ENCODE measurements around the gene IL21.
"Not testable (repeated sequence)": the region's sequence is repeated elsewhere in the genome, so short reads cannot be mapped to it uniquely, and the experiment has no call there.

The IL21 gene

GRCh38 chr4:122583906-122584305 lies 37.0 kb downstream of the IL21 start:
- no peak for TF ChIP-seq CTCF (IDR thresholded peaks at IDR 0.05; ENCODE audit: low read depth, low read length)
- DNase-seq (ENCODE audit: low read depth in 2 of 2): peak; percentile 59 to 72
- H3K4me3 ChIP-seq (replicated peaks in 1 of 2; ENCODE audit: low read depth in 2 of 2, low read length in 2 of 2): no peak overlapping the region

- H3K4me3 ChIP-seq (replicated peaks in 1 of 2; ENCODE audit: low read depth in 2 of 2, low read length in 2 of 2): no peak overlapping the region
- peak; percentile 54 to 64 for DNase-seq (ENCODE audit: low read depth in 2 of 2)
- TF ChIP-seq CTCF (IDR thresholded peaks at IDR 0.05; ENCODE audit: low read depth, low read length): peak; percentile 86
Observed at GRCh38 chr4:122577808-122578781, 42.8 kb downstream of the IL21 start.

GRCh38 chr4:122577189-122577553 lies 43.7 kb downstream of the IL21 start:
- no peak overlapping the region for H3K4me3 ChIP-seq (replicated peaks in 1 of 2; ENCODE audit: low read depth in 2 of 2, low read length in 2 of 2)
- no peak for TF ChIP-seq CTCF (IDR thresholded peaks at IDR 0.05; ENCODE audit: low read depth, low read length)
- DNase-seq (ENCODE audit: low read depth in 2 of 2): no peak

- DNase-seq (ENCODE audit: low read depth in 2 of 2): peak; percentile 66 to 77
- TF ChIP-seq CTCF (IDR thresholded peaks at IDR 0.05; ENCODE audit: low read depth, low read length): peak; percentile 52
- H3K4me3 ChIP-seq (replicated peaks in 1 of 2; ENCODE audit: low read depth in 2 of 2, low read length in 2 of 2): no peak overlapping the region
Observed at GRCh38 chr4:122576261-122577188, 44.3 kb downstream of the IL21 start.

DNA sequence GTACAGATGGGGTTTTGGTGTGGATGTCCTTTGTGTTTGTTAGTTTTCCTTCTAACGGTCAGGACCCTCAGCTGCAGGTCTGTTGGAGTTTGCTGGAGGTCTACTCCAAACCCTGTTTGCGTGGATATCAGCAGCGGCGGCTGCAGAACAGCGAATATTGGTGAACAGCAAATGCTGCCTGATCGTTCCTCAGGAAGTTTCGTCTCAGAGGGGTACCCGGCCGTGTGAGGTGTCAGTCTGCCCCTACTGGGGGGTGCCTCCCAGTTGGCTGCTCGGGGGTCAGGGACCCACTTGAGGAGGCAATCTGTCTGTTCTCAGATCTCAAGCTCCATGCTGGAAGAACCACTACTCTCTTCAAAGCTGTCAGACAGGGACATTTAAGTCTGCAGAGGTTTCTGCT lies 46.5 kb downstream of the IL21 start:
- not testable (repeated sequence) for DNase-seq (ENCODE audit: low read depth in 2 of 2); H3K4me3 ChIP-seq (replicated peaks in 1 of 2; ENCODE audit: low read depth in 2 of 2, low read length in 2 of 2)

GRCh38 chr4:122562449-122562848 lies 58.4 kb downstream of the IL21 start:
- no peak for TF ChIP-seq CTCF (IDR thresholded peaks at IDR 0.05; ENCODE audit: low read depth, low read length)
- DNase-seq (ENCODE audit: low read depth in 2 of 2): no peak
- H3K4me3 ChIP-seq (replicated peaks in 1 of 2; ENCODE audit: low read depth in 2 of 2, low read length in 2 of 2): no peak overlapping the region
